Brain pericyte (primary cell): Measurements from ENCODE around the gene CHRNA7.
"Not testable (repeated sequence)": the region's sequence is repeated elsewhere in the genome, so short reads cannot be mapped to it uniquely, and the experiment has no call there.

Experiments
- DNase-seq: peaks from one replicate; pipeline ENCODE4 v3.0.0-alpha.2; 2012; ENCODE audit warnings: low read depth, low spot score

Gene CHRNA7

GRCh38 chr15:32120577-32121383 is 90.5 kb downstream of the CHRNA7 start:
- no peak for DNase-seq

DNA sequence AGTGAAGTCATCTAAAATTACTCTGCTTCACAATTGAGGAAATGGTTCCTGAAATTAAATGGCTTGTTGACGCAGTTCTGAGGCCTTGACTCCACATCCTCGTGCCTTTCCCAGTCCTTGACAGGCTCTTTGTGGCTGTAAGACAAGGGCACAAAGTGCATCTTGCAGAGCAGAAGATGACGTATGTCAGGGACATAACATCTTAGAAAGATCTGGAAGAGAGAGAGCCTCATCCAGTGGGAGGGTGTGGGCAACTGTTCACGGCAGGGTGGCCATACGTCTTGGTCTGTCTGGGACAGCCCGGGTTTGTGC is 91.0 kb downstream of the CHRNA7 start:
- DNase-seq = no peak

DNA sequence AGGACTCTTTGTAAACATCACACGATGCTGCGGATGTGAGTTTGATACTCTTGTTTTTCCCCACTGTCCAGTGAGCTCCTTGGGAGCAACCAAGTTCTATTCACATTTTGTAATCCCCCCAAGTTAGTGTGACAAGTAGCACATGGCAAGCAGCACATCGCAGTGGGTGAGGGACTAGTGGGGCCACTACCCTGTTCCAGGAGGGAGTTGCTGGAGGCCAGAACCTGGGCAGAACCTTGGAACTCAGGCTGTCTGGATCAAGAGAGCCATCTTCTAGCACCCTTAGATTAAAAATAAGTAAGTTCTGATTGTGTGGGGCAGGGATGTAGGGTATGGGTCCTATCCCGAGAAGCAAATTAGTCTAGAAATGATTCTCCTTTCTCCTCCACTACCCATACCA is 91.7 kb downstream of the CHRNA7 start:
- no peak for DNase-seq

- no peak for DNase-seq
Observed at GRCh38 chr15:32123473-32123872, 93.2 kb downstream of the CHRNA7 start.

GRCh38 chr15:32124726-32125125 is 94.4 kb downstream of the CHRNA7 start:
- DNase-seq = no peak

GRCh38 chr15:32125595-32125994 is 95.3 kb downstream of the CHRNA7 start:
- DNase-seq = no peak

GRCh38 chr15:32129815-32130214 is 99.5 kb downstream of the CHRNA7 start:
- no peak for DNase-seq

DNA sequence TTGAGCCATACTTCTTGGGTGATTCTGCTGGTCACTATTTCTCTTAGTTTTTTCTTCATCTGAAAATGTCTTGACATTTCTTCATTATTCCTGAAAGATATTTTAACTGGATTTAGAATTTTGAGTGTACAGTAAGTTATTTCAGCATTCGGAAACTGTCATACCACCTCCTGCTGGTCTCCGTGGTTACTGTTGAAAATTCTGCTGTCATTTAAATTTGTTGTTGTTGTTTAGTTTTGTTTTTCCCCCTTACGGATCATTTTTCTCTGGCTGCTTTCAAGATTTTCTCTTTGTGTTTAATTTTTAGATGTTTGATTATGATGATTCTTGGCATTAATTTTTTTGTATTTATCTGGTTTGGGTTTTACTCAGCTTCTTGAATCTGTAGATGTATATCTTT is 100.5 kb downstream of the CHRNA7 start:
- DNase-seq = no peak

DNA sequence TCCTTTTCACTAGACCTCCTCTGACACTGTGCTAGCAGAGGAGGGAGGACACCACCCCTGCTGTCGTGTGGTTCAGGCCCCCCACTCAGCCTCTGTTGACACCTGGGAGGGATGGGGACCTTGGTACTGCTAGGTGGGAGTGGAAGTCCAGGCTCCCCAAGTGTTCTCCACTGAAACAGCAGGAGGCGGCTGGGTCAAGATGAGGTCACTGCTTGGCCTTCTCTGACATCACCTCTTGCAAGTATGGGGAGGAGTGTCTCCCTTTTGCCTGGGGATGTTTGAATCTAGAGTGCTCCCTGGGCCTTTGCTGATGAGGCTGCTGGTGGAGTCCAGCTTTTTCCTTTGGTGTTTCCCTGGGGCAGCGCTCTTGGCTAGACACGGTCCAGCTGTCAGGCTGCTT is 101.5 kb downstream of the CHRNA7 start:
- no peak for DNase-seq

DNA sequence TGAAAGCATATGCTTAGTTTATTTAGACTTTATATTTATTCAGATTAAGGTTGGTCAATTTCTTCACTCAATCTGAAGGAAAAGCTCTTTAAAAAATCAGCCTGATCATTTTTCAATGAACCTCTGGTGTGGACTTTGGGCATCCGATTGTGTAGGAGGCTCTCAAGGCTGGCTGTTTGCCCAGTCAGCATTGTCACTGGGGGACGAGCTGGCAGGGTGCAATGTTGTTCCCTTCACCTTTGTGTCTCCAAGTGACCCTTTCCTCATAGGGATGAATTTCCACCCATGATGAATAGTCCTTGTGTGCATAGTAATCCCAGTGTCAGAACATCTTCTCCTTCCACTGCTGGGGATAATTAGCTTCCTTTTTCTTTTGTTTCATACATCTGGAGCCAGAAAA is 102.5 kb downstream of the CHRNA7 start:
- DNase-seq = no peak

DNA sequence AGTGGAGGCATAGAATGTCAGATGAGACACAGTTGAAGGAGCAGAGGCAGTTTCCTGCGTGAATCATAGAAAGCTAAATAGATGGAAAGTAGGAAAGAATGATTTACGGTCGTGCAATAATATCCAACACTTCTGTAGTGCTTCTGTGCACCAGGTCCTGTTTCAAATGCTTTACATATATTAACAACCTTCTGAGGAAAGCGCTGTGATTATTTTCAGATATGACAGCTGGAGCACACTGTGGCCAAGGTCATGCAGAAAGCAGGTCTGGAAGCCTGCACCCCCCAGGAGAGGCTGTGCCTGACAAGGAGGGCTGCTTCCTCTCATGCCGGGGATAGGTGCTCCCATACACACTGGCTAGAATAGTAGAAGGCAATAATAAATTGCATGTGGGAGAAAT is 104.5 kb downstream of the CHRNA7 start:
- DNase-seq = no peak

DNA sequence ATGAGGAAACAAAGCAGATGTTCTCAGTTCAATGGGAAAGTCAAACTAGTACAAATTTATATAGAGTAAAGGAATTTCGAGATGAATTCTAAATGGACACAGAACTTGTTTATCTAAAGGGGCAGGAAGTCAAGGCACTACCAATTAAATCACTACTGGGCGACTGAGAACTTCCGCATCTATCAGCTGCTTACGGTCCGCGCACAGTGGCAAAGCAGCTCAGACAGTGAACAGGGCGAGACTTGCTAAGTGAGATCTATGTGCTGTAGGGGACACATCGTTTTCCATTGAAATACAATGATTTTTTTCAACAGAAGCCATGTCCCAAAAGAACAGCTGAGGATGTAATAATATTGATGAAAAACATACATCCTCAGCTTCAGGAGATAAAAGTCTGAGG is 105.0 kb downstream of the CHRNA7 start:
- DNase-seq = no peak

DNA sequence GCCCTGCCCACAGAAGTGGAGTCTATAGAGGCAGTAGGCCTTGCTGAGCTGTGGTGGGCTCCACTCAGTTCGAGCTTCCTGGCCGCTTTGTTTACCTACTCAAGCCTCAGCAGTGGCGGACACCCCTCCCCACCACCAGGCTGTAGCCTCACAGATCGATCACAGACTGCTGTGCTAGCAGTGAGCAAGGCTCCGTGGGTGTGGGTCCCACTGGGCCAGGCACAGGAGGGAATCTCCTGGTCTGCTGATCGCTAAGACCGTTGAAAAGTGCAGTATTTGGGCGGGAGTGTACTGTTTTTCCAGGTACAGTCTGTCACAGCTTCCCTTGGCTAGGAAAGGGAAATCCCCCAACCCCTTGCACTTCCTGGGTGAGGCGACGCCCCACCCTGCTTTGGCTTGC is 115.2 kb downstream of the CHRNA7 start:
- DNase-seq = not testable (repeated sequence)

- no peak for DNase-seq
Observed at GRCh38 chr15:32148833-32149555, 118.7 kb downstream of the CHRNA7 start.

- DNase-seq = no peak
Observed at GRCh38 chr15:32152574-32152973, 122.3 kb downstream of the CHRNA7 start.

- not testable (repeated sequence) for DNase-seq
Observed at GRCh38 chr15:32153868-32154623, 123.7 kb downstream of the CHRNA7 start.

DNA sequence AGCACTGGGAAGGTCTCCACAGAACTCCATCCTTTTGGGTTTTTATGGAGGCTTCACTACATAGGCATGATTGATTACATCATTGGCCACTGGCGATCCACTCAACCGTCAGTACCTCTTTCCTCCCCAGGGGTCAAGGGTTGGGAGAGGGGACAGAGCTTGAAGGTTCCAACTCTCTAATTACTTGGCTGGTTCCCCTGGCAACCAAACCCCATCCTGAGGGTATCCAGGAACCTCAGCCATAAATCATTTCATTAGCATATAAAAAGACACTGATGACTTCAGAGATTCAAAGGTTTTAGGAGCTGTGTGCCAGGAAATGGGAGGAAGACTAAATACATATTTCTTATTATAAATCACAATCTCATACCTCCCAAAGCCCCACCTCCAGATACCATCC is 131.8 kb downstream of the CHRNA7 start:
- DNase-seq = not testable (repeated sequence)

DNA sequence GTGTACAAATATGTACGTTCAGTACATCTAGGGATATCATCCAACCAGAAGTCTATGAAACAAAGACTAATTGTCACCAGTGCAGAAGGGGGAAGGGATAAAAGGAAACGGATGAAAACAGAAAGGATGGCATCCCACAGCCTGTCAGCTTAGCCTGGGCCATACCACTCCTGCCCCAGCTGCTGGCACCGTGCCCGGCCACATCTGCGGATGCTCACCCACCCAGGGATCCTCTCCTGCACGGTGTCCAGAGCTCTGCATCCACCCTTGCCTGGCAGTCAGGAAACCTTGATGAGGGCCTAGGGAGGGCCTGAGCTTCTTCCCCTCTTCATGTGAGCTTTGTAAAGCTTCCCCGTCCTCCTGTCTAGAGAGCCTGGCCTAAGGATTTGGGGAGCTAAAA is 133.8 kb downstream of the CHRNA7 start:
- DNase-seq = not testable (repeated sequence)

- not testable (repeated sequence) for DNase-seq
Observed at GRCh38 chr15:32164747-32165146, 134.4 kb downstream of the CHRNA7 start.

- DNase-seq = not testable (repeated sequence)
Observed at GRCh38 chr15:32165775-32166174, 135.5 kb downstream of the CHRNA7 start.

- DNase-seq = not testable (repeated sequence)
Observed at GRCh38 chr15:32166270-32166669, 136.0 kb downstream of the CHRNA7 start.

GRCh38 chr15:32167913-32168312 is 137.6 kb downstream of the CHRNA7 start:
- not testable (repeated sequence) for DNase-seq
